K562 (cell line): ENCODE data around the gene LRP1B. TPM values are rescaled to one million over a fixed set of nuclear protein-coding genes. Genes with fewer than 3 reads are reported as not detected.

Experiments
- ATAC-seq: fragments of 200-7000 bp; cut with Tn5 transposase; 3 replicates; pipeline ENCODE4 v1.9.1; 2020; ENCODE audit warnings: moderate library complexity
- BruUV-seq: library from RNA; stranded (reverse); fragments of 400-500 nt; replicated peaks from 2 replicates; lab custom pipeline; 2021; lab: Mats Ljungman, UMichigan
- CTCF ChIA-PET: fragments of 300-600 bp; formaldehyde crosslinking; extraction: SDS; loops from one replicate; lab custom pipeline; 2021; ENCODE audit warnings: low intra/inter-chr PET ratio; lab: Yijun Ruan, JAX
- POLR2A ChIA-PET: fragments of 300-600, 350-650 bp; sonication (Branson Sonifier 250); formaldehyde crosslinking; extraction: SDS; loops from one replicate; lab custom pipeline; 2021; ENCODE audit warnings: antibody characterized with exemption, inconsistent platforms; lab: Yijun Ruan, JAX
- DNase-seq, 4 experiments: peaks; one replicate each; pipeline versions ENCODE4 v3.0.0 to v3.0.0-alpha.2; 2011 to 2018; ENCODE audit warnings: low spot score in 3 of 4, mixed read lengths in 3 of 4; ENCODE audit errors: extremely low read depth in 1 of 4
- FAIRE-seq: peaks from 2 replicates; lab custom pipeline; 2011; peaks lifted over from hg19 to GRCh38; lab: Jason Lieb, UNC
- H2AFZ ChIP-seq: 2 replicates; pipeline ENCODE4 v1.6.0; 2011; ENCODE audit warnings: low read depth, low read length, control low read depth, inconsistent platforms
- H3K27ac ChIP-seq: fragments of 200-600 bp; 3 replicates; pipeline ENCODE4 v1.8.0; 2011; ENCODE audit warnings: low read depth, mild to moderate bottlenecking, control low read depth, inconsistent platforms, low read length, moderate library complexity, mixed read lengths; ENCODE audit errors: extremely low read depth
- H3K27me3 ChIP-seq, 2 experiments: fragments of 300-600 bp in 1 of 2; 2 replicates in 1 of 2; 3 replicates in 1 of 2; pipeline versions ENCODE4 v1.6.0 to v1.8.0; 2011; ENCODE audit warnings: inconsistent platforms in 2 of 2, low read length in 2 of 2, mild to moderate bottlenecking in 1 of 2, mixed read lengths in 1 of 2, moderate library complexity in 1 of 2; ENCODE audit not compliant: control insufficient read depth in 2 of 2, insufficient read depth in 2 of 2
- H3K36me3 ChIP-seq: fragments of 300-600 bp; 3 replicates; pipeline ENCODE4 v1.8.0; 2011; ENCODE audit warnings: mild to moderate bottlenecking, low read length, inconsistent platforms; ENCODE audit not compliant: control insufficient read depth, insufficient read depth
- H3K4me1 ChIP-seq, 2 experiments: fragments of 200-600 bp in 1 of 2; replicated peaks in 1 of 2; 2 replicates in 1 of 2; 3 replicates in 1 of 2; pipeline versions ENCODE4 v1.5.1 to v1.8.0; 2011; ENCODE audit warnings: inconsistent platforms in 2 of 2, low read length in 2 of 2, mild to moderate bottlenecking in 1 of 2, mixed read lengths in 1 of 2, moderate library complexity in 1 of 2; ENCODE audit not compliant: control insufficient read depth in 2 of 2, insufficient read depth in 2 of 2
- H3K4me2 ChIP-seq: 2 replicates; pipeline ENCODE4 v1.6.1; 2011; ENCODE audit warnings: low read length, control low read depth, inconsistent platforms, mixed read lengths; ENCODE audit not compliant: insufficient read depth
- H3K4me3 ChIP-seq: fragments of 200-600 bp; sonication (generic), shearing (Covaris generic); 2 replicates; pipeline ENCODE4 v1.5.1; 2016; ENCODE audit warnings: control low read depth, inconsistent platforms
- H3K79me2 ChIP-seq: fragments of 200-600 bp; 3 replicates; pipeline ENCODE4 v1.8.0; 2011; ENCODE audit warnings: low read length, inconsistent platforms; ENCODE audit not compliant: control insufficient read depth, insufficient read depth
- H3K9ac ChIP-seq, 2 experiments: 2 replicates each; pipeline versions ENCODE4 v1.6.0 to v1.6.1; 2011; ENCODE audit warnings: low read depth in 2 of 2, low read length in 2 of 2, control low read depth in 1 of 2, inconsistent platforms in 1 of 2, mild to moderate bottlenecking in 1 of 2, mixed read lengths in 1 of 2; ENCODE audit not compliant: insufficient read depth in 1 of 2
- H3K9me1 ChIP-seq: one replicate; pipeline ENCODE4 v1.6.0; 2011; ENCODE audit warnings: inconsistent platforms, mild to moderate bottlenecking, low read length, moderate library complexity; ENCODE audit not compliant: control insufficient read depth, insufficient read depth
- H3K9me3 ChIP-seq: replicated peaks from 2 replicates; pipeline ENCODE4 v1.5.1; 2011; ENCODE audit warnings: low read depth, low read length, inconsistent platforms; ENCODE audit not compliant: control insufficient read depth, insufficient read depth
- H4K20me1 ChIP-seq: replicated peaks from 2 replicates; pipeline ENCODE4 v1.6.1; 2011; ENCODE audit warnings: low read length, inconsistent platforms, mixed read lengths; ENCODE audit not compliant: control insufficient read depth, insufficient read depth
- ARID2 ChIP-seq: fragments of 450-650 bp; IDR thresholded peaks from 2 replicates; pipeline ENCODE4 v1.6.1; 2017; ENCODE audit warnings: antibody characterized with exemption, mild to moderate bottlenecking
- BRD4 ChIP-seq: fragments of 200-600 bp; sonication (generic); IDR thresholded peaks from 2 replicates; pipeline ENCODE4 v1.6.1; 2017; ENCODE audit warnings: inconsistent platforms
- DLX4 ChIP-seq: fragments of 250-450 bp; sonication (Bioruptor Pico); IDR thresholded peaks from 2 replicates; pipeline ENCODE4 v1.6.1; 2021; ENCODE audit warnings: mild to moderate bottlenecking
- HMBOX1 ChIP-seq: sonication (generic); IDR thresholded peaks from 2 replicates; pipeline ENCODE4 v1.6.1; 2016
- MED1 ChIP-seq: sonication (generic); formaldehyde crosslinking; IDR thresholded peaks from 2 replicates; pipeline ENCODE4 v1.8.1; 2023; ENCODE audit warnings: missing genetic modification reagents, borderline replicate concordance
- NR2F6 ChIP-seq: fragments of 450-650 bp; formaldehyde crosslinking; IDR thresholded peaks from 2 replicates; pipeline ENCODE4 v1.4.0; 2020; ENCODE audit warnings: mild to moderate bottlenecking
- TFAP4 ChIP-seq: sonication (generic); formaldehyde crosslinking; IDR thresholded peaks from 2 replicates; pipeline ENCODE4 v1.8.0; 2022; ENCODE audit warnings: missing genetic modification reagents, mild to moderate bottlenecking, moderate library complexity, borderline replicate concordance
- THRA ChIP-seq: fragments of 450-650 bp; IDR thresholded peaks from 2 replicates; pipeline ENCODE4 v1.6.1; 2017; ENCODE audit warnings: mild to moderate bottlenecking, moderate library complexity
- ZNF184 ChIP-seq: sonication (generic); formaldehyde crosslinking; IDR thresholded peaks from 2 replicates; pipeline ENCODE4 v1.5.0; 2020; ENCODE audit warnings: missing genetic modification reagents
- WGBS: fragments of 100-300 bp; shearing (Covaris generic); methylation state at CpG from one replicate; pipeline ENCODE4 v1.1.6; 2016; ENCODE audit warnings: low coverage, mixed read lengths; ENCODE audit not compliant: insufficient coverage; ENCODE audit errors: missing lambda C conversion rate; 5-methylcytosine and 5-hydroxymethylcytosine counted together
- in situ Hi-C: fragments of 300-500 bp; cut with MboI; formaldehyde crosslinking; loops from 4 replicates; pipeline ENCODE4 v1.15.0; 2018; ENCODE audit warnings: inconsistent platforms, mixed read lengths
- intact Hi-C: fragments of 100-400 bp; cut with micrococcal nuclease; formaldehyde crosslinking; loops from 2 replicates; pipeline ENCODE4 v1.14.2; 2022
- polyA plus RNA-seq, 8 experiments: library from polyadenylated mRNA; depleted of rRNA in 4 of 8; stranded (reverse) in 5 of 8; unstranded in 3 of 8; fragments of >200 nt; fragmentation: Nextera tagmentation in 2 of 8; fragmentation: Illumina TruSeq in 1 of 8; extraction: Ambion mirVana in 2 of 8; extraction: Trizol in 1 of 8; gene quantifications; 2 replicates each; pipeline versions ENCODE4 v1.2.1 to v1.2.3, GENCODE V29; 2011 to 2014; ENCODE audit warnings: inconsistent platforms in 1 of 8, missing spikeins in 1 of 8
- total RNA-seq, 7 experiments: library from RNA; depleted of rRNA in 6 of 7; stranded (reverse); fragments of >200 nt in 6 of 7; fragmentation: Illumina TruSeq in 2 of 7; extraction: Trizol in 2 of 7; gene quantifications; 2 replicates each; pipeline versions ENCODE4 v1.2.1 to v1.2.3, GENCODE V29; 2011 to 2021; ENCODE audit warnings: low replicate concordance in 1 of 7
- TF ChIP-seq, protein P1 (sequence below): fragments of 250-450 bp; sonication (Bioruptor Pico); IDR thresholded peaks from 2 replicates; pipeline ENCODE4 v1.9.0; 2021; ENCODE audit warnings: mild to moderate bottlenecking

The LRP1B gene
- total and polyA plus RNA-seq, 9 of the 15 experiments (the other 6 are each of a cell fraction or from before 2014, with no cell fraction given), result not detected

- TF ChIP-seq ARID2 (no peak), ZNF184 (CRISPR knock-in tag) (no peak), TFAP4 (CRISPR knock-in tag) (no peak), HMBOX1 (no peak), NR2F6 (no peak), DLX4 (no peak), THRA (no peak), MED1 (no peak), BRD4 (no peak)
- TF ChIP-seq, protein P1, sequence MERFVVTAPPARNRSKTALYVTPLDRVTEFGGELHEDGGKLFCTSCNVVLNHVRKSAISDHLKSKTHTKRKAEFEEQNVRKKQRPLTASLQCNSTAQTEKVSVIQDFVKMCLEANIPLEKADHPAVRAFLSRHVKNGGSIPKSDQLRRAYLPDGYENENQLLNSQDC (CRISPR knock-in tag), result no peak
- H3K27ac ChIP-seq, result no peak overlapping the region
- H3K27me3 ChIP-seq, result no peaks in the 10 kb centered on the region
- H3K4me1 ChIP-seq, result no peaks in the 10 kb centered on the region
- no peaks in the 10 kb centered on the region for H3K36me3 ChIP-seq
- ChIA-PET POLR2A (no interaction called here), CTCF (no interaction called here)
- no peak overlapping the region for H3K9ac ChIP-seq
- WGBS, result 7% methylated on average over 1 of the region's 1 CpG
- ATAC-seq (no peak), DNase-seq (no peak), FAIRE-seq (no peak)
- no TSS peak for BruUV-seq
- in situ Hi-C loops, result no loop called here
- no peaks in the 10 kb centered on the region for H3K79me2 ChIP-seq
- no peak overlapping the region for H2AFZ ChIP-seq
- no peaks in the 10 kb centered on the region for H3K9me3 ChIP-seq
- H3K4me2 ChIP-seq, result no peak overlapping the region
- no peaks in the 10 kb centered on the region for H4K20me1 ChIP-seq
- no peaks in the 10 kb centered on the region for H3K9me1 ChIP-seq
- intact Hi-C loops, result no loop called here
- no peak overlapping the region for H3K4me3 ChIP-seq
Observed at GRCh38 chr2:142174176-142174575, 43.4 kb upstream of the LRP1B start.
